ENCODE measurements around the gene TPH2.

TPH2 gene

GRCh38 chr12:72037006-72037795 is 98.6 kb downstream of the TPH2 start:
- DNase-seq = no peak

GRCh38 chr12:72041811-72042210 is 103.2 kb downstream of the TPH2 start:
- DNase-seq = no peak

GRCh38 chr12:72053604-72054003 is 115.0 kb downstream of the TPH2 start:
- DNase-seq = no peak

GRCh38 chr12:72054511-72054910 is 115.9 kb downstream of the TPH2 start:
- DNase-seq = no peak

- no peak for DNase-seq
These were observed 118.8 kb downstream of the TPH2 start for GRCh38 chr12:72057330-72057914.

GRCh38 chr12:72063073-72063472 is 124.4 kb downstream of the TPH2 start:
- DNase-seq = no peak

- no peak for DNase-seq
These were observed 132.4 kb downstream of the TPH2 start for GRCh38 chr12:72071030-72071429.

GRCh38 chr12:72072592-72073212 is 134.1 kb downstream of the TPH2 start:
- DNase-seq = no peak

GRCh38 chr12:72074065-72074464 is 135.4 kb downstream of the TPH2 start:
- DNase-seq = no peak

- DNase-seq = no peak
These were observed 136.3 kb downstream of the TPH2 start for GRCh38 chr12:72074956-72075355.

GRCh38 chr12:72075401-72075800 is 136.8 kb downstream of the TPH2 start:
- DNase-seq = no peak

GRCh38 chr12:72075891-72076557 is 137.4 kb downstream of the TPH2 start:
- DNase-seq = no peak

- no peak for DNase-seq
These were observed 137.9 kb downstream of the TPH2 start for GRCh38 chr12:72076558-72076915.

- no peak for DNase-seq
These were observed 138.6 kb downstream of the TPH2 start for GRCh38 chr12:72077111-72077820.

- no peak for DNase-seq
These were observed 143.1 kb downstream of the TPH2 start for GRCh38 chr12:72081777-72082176.

Measured in activated naive CD4-positive, alpha-beta T cell treated with Interleukin-2 at 50 U/mL for 16 hours (primary cell).